Glutamatergic neuron (in vitro differentiated cells): ENCODE measurements around the gene PFN3. TPM values are rescaled to one million over a fixed set of nuclear protein-coding genes. Genes with fewer than 3 reads are reported as not detected.

Experiments used
- DNase-seq: peaks from one replicate; pipeline ENCODE4 v3.0.0; 2022
- H3K27ac Mint-ChIP-seq: one replicate; pipeline ENCODE4 v1.8.0; 2020; ENCODE audit warnings: mild to moderate bottlenecking, mixed read lengths, inconsistent platforms; ENCODE audit not compliant: unreplicated experiment
- H3K27me3 Mint-ChIP-seq: one replicate; pipeline ENCODE4 v1.8.0; 2020; ENCODE audit warnings: mild to moderate bottlenecking, moderate library complexity, mixed read lengths, inconsistent platforms; ENCODE audit not compliant: unreplicated experiment
- H3K36me3 Mint-ChIP-seq: one replicate; pipeline ENCODE4 v1.8.0; 2020; ENCODE audit warnings: mild to moderate bottlenecking, mixed read lengths, inconsistent platforms; ENCODE audit not compliant: unreplicated experiment
- H3K4me1 Mint-ChIP-seq: one replicate; pipeline ENCODE4 v1.8.0; 2020; ENCODE audit warnings: mild to moderate bottlenecking, low read depth, mixed read lengths, inconsistent platforms; ENCODE audit not compliant: unreplicated experiment
- H3K4me3 Mint-ChIP-seq: one replicate; pipeline ENCODE4 v1.8.0; 2020; ENCODE audit warnings: mild to moderate bottlenecking, mixed read lengths, inconsistent platforms; ENCODE audit not compliant: unreplicated experiment
- H3K9me3 Mint-ChIP-seq: one replicate; pipeline ENCODE4 v1.8.0; 2020; ENCODE audit warnings: mild to moderate bottlenecking, moderate library complexity, mixed read lengths, inconsistent platforms; ENCODE audit not compliant: unreplicated experiment
- total RNA-seq: library from RNA; stranded (reverse); fragmentation: NEBNext Ultra II Directional; extraction: Animal tissue kit (Norgen Biotek cat#: 25700); gene quantifications from one replicate; pipeline ENCODE4 v1.2.1, GENCODE V29; 2021; ENCODE audit not compliant: unreplicated experiment
- TF ChIP-seq, protein P1 (sequence below): fragments of 200-600 bp; sonication (generic); IDR thresholded peaks from one replicate; pipeline ENCODE4 v1.5.0; 2021; ENCODE audit not compliant: partially characterized antibody, unreplicated experiment

PFN3 gene
- total RNA-seq, 1 donor from 2014 or later = not detected

GRCh38 chr5:177427211-177427822 lies 26.9 kb upstream of the PFN3 start:
- peak overlapping the region; percentile 75 for H3K27ac Mint-ChIP-seq
- H3K9me3 Mint-ChIP-seq = peaks cover 8% of the 10 kb centered on the region
- H3K27me3 Mint-ChIP-seq = peaks cover 10% of the 10 kb centered on the region
- TF ChIP-seq, protein P1, sequence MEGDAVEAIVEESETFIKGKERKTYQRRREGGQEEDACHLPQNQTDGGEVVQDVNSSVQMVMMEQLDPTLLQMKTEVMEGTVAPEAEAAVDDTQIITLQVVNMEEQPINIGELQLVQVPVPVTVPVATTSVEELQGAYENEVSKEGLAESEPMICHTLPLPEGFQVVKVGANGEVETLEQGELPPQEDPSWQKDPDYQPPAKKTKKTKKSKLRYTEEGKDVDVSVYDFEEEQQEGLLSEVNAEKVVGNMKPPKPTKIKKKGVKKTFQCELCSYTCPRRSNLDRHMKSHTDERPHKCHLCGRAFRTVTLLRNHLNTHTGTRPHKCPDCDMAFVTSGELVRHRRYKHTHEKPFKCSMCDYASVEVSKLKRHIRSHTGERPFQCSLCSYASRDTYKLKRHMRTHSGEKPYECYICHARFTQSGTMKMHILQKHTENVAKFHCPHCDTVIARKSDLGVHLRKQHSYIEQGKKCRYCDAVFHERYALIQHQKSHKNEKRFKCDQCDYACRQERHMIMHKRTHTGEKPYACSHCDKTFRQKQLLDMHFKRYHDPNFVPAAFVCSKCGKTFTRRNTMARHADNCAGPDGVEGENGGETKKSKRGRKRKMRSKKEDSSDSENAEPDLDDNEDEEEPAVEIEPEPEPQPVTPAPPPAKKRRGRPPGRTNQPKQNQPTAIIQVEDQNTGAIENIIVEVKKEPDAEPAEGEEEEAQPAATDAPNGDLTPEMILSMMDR = no peak
- no peak for DNase-seq
- no peaks in the 10 kb centered on the region for H3K36me3 Mint-ChIP-seq
- H3K4me3 Mint-ChIP-seq = peak overlapping the region; percentile 87
- H3K4me1 Mint-ChIP-seq = peaks cover 10% of the 10 kb centered on the region

GRCh38 chr5:177426566-177427210 lies 26.2 kb upstream of the PFN3 start, which contains the start of gene GRK6:
GRK6 (plus strand) TSS chr5:177426676; CDS start chr5:177426846, 170 bp downstream.
- H3K9me3 Mint-ChIP-seq = peaks cover 8% of the 10 kb centered on the region
- TF ChIP-seq, protein P1 = no peak
- DNase-seq = peak; percentile 55

GRCh38 chr5:177425801-177426565 lies 25.5 kb upstream of the PFN3 start:
- peaks cover 8% of the 10 kb centered on the region for H3K27me3 Mint-ChIP-seq
- TF ChIP-seq, protein P1 = no peak
- DNase-seq = peak; percentile 97
- peak overlapping the region; percentile 98 for H3K27ac Mint-ChIP-seq
- peaks cover 14% of the 10 kb centered on the region for H3K4me1 Mint-ChIP-seq
- H3K36me3 Mint-ChIP-seq = no peaks in the 10 kb centered on the region
- H3K9me3 Mint-ChIP-seq = peaks cover 9% of the 10 kb centered on the region
- peak overlapping the region; percentile 94 for H3K4me3 Mint-ChIP-seq

More at GRCh38 chr5:177426566-177427210, 26.2 kb upstream of the PFN3 start, which contains the start of gene GRK6:
- H3K27ac Mint-ChIP-seq = peak within 1 kb of the TSS; percentile 98
- no peaks in the 10 kb centered on the region for H3K36me3 Mint-ChIP-seq
- peak within 1 kb of the TSS; percentile 94 for H3K4me3 Mint-ChIP-seq
- H3K4me1 Mint-ChIP-seq = peaks cover 10% of the 10 kb centered on the region
- peaks cover 8% of the 10 kb centered on the region for H3K27me3 Mint-ChIP-seq

GRCh38 chr5:177425196-177425800 lies 24.8 kb upstream of the PFN3 start:
- Mint-ChIP-seq H3K9me3 (peaks cover 10% of the 10 kb centered on the region), H3K27ac (peak overlapping the region; percentile 98), H3K4me1 (peaks cover 15% of the 10 kb centered on the region), H3K4me3 (peak overlapping the region; percentile 94), H3K27me3 (peaks cover 8% of the 10 kb centered on the region), H3K36me3 (no peaks in the 10 kb centered on the region)
- TF ChIP-seq, protein P1 = no peak
- DNase-seq = no peak
